NCI-H1694 (cell line): Measurements from ENCODE around the gene RAB1B.

Experiments
- DNase-seq: peaks from one replicate; lab custom pipeline; 2025; lab: John Stamatoyannopoulos, UW

The RAB1B gene

GRCh38 chr11:66322732-66323427 is 54.4 kb downstream of the RAB1B start:
- no peak for DNase-seq

GRCh38 chr11:66323684-66324083 is 55.2 kb downstream of the RAB1B start:
- DNase-seq = no peak

- DNase-seq = no peak
Measured at GRCh38 chr11:66324664-66325063, 56.2 kb downstream of the RAB1B start.

- no peak for DNase-seq
Measured at GRCh38 chr11:66325263-66325671, 56.8 kb downstream of the RAB1B start.

- no peak for DNase-seq
Measured at GRCh38 chr11:66326261-66327111, 58.0 kb downstream of the RAB1B start.
